H54 (cell line): Measurements from ENCODE around the gene ZDHHC14.
"Not testable (repeated sequence)": the region's sequence is repeated elsewhere in the genome, so short reads cannot be mapped to it uniquely, and the experiment has no call there.

ENCODE experiments used
- DNase-seq: peaks from one replicate; pipeline ENCODE4 v3.0.0; 2011; ENCODE audit warnings: low spot score, mixed read lengths; ENCODE audit not compliant: insufficient read length
- FAIRE-seq: peaks from 3 replicates; lab custom pipeline; 2011; peaks lifted over from hg19 to GRCh38; lab: Jason Lieb, UNC
- POLR2A ChIP-seq: IDR thresholded peaks from 2 replicates; pipeline ENCODE4 v1.6.1; 2011; ENCODE audit warnings: low read depth, mild to moderate bottlenecking, low read length

The ZDHHC14 gene

DNA sequence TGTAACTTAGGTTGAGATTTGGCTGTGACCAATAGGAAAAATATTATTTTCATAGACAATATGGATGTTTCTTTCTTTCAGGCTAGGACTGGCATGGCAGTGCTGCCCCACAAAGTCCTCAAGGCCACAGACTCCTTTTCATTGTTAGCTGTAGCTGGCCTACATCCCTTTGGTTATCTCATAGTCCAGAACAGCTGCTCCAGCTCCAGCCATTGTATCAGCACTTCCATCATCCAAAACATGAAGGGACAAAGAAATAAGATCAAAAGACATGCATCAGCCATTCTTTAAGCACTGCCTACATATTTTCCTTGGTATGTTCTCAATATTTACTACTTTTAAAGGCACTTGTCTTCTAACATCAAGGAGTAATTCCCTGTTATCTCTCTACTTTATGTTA, 73.0 kb downstream of the ZDHHC14 start:
- no peak for TF ChIP-seq POLR2A
- no peak for DNase-seq
- no peak for FAIRE-seq

DNA sequence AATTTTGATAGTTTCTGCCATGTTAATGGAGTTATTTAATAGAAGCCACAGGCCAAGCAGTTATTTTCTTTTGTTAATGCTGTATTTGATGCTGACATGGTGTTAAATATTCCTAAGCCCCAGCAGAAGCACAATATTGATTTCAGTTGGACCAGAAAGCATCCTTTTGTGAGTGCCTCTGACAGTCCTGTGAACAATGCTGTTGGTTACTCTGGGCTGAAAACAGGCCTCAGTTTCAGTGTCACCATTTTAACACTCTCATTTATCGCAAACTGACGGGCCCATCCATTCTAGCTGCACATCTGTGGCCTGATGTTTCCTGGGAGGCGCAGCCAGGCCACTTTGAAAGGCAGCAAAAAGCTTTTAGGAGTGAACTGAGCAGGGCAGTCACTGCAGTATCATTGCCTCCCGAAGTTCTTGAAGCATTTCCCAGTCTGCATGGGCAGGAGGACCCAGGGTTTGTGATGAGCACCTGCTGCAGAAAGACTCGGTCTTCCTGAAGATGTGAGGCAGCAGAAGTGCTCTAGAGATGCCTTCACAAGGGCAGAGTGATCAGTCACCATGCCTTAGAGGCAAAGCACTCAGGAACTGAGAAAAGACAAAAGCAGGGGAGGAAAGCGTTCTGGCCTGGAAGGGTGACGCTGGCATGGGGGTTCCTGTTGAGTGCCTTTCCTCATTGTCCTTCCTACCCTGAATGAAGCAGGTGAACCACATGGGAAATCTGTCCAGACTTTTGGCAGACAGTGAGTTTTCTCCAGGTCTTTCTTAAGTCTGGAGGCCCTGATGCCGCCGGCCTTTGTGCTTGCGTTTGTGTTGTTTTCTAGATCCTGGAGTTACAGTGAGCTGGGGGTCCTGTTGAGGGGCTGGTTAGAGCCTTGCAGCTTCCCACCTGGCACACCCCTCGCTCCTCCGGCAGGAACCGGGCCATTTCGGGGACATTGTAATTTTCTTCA, 74.0 kb downstream of the ZDHHC14 start:
- TF ChIP-seq POLR2A = no peak
- DNase-seq = no peak
- FAIRE-seq = no peak

DNA sequence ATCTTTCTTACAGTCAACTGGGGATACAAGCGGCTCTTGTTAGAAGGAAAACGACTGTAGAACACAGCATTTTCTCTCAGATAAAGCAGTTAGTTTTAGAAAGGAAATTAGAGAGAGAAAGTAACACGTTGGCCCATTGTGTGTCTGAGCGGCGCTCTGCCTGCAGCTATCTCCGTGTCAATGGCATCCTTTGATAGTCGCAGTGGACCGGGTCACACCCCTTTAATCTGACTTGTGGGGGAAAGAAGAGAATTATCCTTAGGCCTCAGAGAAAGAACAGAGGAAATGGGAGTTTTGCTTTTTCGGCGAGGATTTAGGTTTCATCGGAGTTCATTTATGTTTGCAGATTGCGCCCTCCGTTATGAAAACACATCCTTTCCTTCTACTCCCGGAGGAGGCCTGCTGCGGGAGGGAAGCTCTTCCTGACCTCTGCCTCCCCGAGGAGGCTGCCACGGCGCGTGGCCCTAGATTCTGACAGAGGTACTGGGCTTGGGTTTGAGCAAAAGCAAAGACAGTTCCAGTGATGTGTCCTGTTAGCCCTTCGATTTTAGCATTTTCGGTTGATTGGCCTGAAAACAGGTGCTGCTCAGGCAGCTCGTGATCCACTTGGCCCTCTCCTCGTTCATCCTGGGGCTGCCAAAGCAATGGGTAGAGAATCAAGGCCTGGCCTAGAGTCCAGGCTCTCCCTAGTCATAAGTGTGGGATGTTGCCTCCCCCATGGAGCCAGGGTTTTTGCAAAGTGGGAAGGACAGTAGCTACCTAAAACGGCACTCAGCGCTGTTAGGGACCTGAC, 74.9 kb downstream of the ZDHHC14 start:
- no peak for TF ChIP-seq POLR2A
- FAIRE-seq (no peak), DNase-seq (no peak)

DNA sequence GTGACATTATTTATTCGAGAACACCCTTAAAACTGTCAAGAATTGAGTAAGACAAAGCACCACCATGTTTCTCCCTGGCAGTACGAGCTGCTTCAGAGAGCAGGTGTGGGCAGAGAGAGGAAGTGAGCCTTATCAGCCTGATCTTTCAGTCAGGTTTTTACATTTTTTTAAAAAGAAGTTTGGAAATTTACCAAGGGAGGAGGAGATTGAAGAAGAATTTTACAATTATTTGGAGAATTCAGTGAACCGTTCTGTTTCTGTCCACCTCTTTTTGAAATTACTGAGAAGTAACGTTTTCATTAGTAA, 75.5 kb downstream of the ZDHHC14 start:
- DNase-seq = no peak
- no peak for TF ChIP-seq POLR2A
- no peak for FAIRE-seq

DNA sequence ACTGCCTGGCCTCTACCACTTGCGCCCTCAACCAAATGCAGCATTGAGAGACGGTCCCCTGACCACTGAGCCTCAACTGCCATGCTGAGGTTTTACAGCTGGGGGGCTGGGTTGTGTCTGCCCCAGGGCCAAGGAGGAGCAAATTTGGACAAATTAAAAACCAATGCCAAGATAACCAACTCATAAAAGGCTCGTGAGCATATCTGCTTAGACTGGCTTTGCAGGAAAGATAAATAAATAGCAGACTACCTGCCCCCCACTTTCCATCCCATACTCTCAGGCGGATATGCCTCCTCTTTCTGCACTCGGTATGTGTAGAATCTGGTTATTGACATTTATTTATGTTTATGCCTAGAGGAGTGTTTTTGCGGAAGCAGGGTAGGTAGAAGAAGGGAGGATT, 76.8 kb downstream of the ZDHHC14 start:
- TF ChIP-seq POLR2A = no peak
- no peak for FAIRE-seq
- DNase-seq = no peak

DNA sequence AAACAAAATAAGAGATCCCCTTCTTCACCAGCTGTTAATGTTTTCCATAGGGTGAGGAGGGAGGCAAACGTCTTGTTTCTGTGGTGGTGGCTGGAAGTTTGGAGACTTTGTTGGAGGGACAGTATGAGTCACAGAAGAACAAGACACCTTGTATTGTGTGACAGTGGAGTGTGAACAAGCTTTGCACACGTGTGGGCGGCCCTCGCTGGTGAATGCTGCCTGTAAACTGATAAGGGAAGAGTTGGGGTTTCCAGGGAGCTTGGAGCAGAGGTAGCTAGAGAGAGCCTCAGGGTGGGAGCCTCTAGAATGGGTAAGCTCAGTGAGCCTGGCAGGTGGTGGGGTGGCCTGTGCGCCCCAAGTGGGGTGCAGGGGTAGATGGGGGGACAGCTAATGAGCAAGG, 78.3 kb downstream of the ZDHHC14 start:
- no peak for TF ChIP-seq POLR2A
- FAIRE-seq = no peak

DNA sequence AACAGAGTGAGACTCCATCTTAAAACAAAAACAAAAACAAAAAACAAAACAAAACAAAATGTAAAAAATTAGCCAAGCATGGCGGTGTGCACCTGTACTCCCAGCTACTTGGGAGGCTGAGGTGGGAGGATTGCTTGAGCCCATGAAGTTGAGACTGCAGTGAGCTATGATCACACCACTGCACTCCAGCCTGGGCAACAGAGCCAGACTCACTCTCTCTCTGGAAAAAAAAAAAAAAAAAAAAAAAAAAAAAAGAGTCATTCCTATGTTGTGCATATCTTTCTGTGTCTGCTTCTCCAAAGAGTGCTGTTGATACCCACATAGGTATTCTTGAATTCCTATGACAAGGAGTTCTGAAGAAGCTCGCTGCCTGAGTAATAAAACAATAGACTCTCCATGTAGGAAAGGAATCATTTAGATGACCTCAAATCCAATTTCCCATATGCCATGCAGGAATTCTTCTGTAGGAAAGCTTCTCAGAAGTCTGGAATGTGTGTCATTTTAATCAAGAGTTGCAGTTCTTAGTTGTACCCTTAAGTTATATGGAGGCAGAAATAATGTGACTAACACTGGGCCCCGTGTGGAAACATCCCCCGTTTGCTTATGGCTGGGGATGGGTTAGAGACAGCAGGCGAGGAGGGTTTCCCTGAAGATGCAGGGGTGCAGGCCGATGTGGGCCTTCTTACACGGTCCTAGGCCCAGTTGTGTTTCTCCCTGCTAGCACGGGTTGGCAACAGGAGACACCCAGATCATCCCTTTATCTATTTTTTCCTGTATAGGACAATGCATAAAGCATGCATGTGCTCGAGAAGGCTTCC, 79.4 kb downstream of the ZDHHC14 start:
- TF ChIP-seq POLR2A = no peak
- no peak for FAIRE-seq
- DNase-seq = no peak

More for the DNA sequence above, 78.3 kb downstream of the ZDHHC14 start:
- no peak for DNase-seq

DNA sequence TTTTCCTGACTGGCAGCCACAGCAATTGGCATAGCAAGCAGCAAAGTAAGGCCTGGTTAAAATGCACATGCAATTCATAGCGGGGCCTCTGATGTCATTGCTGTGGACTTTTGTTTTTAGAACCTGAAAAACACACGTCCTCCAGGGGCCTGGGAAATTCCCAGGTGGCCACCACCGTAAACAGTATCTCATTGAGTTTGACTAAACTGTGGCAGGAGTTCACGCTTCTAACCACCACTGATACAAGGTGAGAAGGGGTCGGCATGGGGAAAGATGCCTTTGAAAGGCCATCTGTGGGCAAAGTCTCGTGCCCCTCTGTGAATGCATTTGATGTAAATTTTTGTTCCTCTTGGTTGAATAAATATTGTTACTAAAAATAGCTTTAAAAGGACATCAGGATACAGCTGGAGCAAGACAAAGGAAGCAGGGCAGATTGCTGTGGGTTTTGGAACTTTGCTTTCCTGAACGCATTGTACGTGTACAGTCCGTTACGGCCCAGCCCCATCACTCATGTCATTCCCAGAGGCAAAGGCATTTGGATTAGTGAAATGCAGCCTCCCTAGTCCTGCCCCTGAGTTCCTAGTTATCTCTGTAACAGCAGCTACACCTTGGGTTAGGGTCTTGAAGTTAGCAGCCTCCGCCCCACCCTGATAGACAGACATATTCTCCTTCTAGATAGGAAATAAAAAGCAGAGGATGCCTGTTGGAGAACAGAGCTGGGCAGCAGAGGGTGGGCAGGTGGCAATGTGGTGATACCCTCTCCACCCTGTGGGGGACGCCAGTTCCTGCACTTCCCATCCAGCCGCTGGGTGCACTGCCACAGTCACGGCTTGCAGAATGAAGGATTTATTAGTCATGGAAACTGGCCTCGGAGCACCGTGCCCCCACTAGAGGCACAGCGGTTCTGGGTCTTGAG, 80.3 kb downstream of the ZDHHC14 start:
- TF ChIP-seq POLR2A = no peak
- FAIRE-seq = no peak
- DNase-seq = no peak

DNA sequence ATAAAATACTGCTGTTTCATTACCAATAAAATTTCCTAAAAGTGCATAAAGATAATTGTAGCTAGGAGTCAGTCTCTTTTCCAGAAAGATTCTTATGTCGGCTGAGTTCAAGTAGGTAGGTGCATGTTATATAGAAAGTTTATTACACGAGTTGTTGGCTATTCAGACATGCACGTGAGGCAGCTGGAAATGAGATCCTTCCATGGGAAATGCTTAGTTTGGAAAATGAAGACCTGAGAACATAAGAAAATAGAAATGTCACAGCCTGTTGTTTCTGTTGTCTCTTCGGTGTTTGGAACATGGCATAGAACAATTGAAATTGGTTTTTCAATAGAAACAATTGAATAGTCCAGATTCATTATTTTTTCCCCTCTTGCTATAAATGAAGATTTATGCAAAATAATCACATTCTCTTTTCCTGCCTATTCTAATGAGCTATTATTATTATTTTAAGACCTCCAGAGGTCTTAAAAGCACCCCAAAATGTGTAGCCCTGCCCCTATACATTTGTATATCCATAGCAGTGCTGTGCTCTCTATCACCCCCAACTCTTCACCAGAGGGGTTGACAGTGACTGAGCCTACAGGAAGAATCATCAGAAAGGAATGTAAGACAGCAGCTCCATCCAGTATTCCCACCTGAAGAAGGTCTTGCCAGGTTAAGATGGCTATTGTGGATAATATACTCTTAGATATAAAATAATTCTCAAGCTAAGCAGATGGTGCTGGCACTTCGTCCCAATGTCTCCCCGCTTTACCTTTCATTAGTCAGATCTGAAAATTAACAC, 82.2 kb downstream of the ZDHHC14 start:
- DNase-seq (no peak), FAIRE-seq (no peak)
- no peak for TF ChIP-seq POLR2A

DNA sequence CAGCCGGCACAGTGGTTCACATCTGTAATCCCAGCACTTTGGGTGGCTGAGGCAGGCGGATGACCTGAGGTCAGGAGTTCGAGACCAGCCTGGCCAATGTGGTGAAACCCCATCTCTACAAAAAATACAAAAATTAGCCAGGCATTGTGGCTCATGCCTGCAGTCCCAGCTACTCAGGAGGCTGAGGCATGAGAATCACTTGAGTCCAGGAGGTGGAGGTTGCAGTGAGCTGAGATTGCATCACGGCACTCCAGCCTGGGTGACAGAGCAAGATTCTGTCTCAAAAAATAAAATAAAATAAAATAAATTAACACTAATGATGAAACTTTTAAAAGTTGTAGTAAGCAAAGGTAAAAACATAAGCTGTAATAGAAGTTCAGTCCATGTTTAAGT, 82.7 kb downstream of the ZDHHC14 start:
- not testable (repeated sequence) for FAIRE-seq, DNase-seq

DNA sequence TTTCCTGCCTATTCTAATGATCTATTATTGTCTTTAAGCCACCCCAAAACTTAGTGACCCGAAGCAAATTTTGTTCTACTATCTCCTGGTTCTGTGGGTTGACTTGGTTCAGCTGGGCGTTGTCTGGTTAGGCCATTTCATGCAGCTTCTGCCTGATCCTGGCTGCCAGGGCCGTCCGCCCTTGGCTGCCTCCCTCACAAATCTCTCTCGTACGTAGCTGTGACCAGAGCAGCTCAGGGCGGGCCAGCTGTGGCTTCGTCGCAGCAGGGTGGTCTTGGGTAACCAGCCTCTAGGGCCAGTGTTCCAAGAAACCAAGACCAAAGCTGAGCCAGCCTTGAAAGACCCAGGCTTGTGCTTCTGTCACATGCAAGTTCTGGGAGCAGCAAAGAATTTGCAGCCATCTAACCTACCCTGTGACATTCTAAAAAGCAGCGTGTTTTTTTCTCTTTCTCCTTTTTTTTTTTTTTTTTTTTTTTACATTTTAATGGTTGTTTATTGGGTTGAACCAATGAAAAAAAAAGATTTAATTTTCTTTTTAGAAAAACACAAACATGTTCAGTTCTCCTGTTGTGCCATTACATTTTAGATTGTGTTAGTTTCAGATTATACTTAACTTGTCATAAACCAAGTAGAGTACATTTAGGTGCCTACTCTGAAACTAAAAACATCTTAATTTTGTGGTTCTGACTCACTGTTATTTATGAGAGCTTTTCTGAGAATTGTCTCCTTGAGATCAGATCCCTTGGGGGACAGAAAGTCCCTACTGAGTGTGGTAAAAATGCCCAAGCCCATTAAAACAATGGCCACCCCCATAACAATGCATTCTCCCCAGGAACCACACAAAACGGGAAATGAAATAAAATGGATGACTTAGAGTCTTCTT, 83.9 kb downstream of the ZDHHC14 start:
- no peak for TF ChIP-seq POLR2A
- DNase-seq (no peak), FAIRE-seq (no peak)
